Liver (tissue), 9 donors: ENCODE measurements around the gene CHKB. TPM values are rescaled to one million over a fixed set of nuclear protein-coding genes. Genes with fewer than 3 reads are reported as not detected.
A peak's percentile ranks its signal among the peaks of the same experiment; 100 is the strongest.

Source experiments
- DNase-seq: peaks from one replicate; pipeline ENCODE4 v3.0.0-alpha.2; 2017; ENCODE audit warnings: low spot score
- H3K27ac ChIP-seq, 2 donors: one replicate each; pipeline ENCODE4 v1.7.0; 2013; ENCODE audit warnings: inconsistent platforms in 2 of 2, low read length in 2 of 2, control low read depth in 1 of 2, low read depth in 1 of 2, mild to moderate bottlenecking in 1 of 2
- H3K27me3 ChIP-seq, 4 donors: one replicate each; pipeline versions ENCODE4 v1.6.1 to v1.7.0; 2013; ENCODE audit warnings: low read length in 3 of 4, inconsistent platforms in 1 of 4, mild to moderate bottlenecking in 1 of 4, moderate library complexity in 1 of 4; ENCODE audit not compliant: control insufficient read depth in 4 of 4, insufficient read depth in 4 of 4
- H3K36me3 ChIP-seq, 4 donors: one replicate each; pipeline versions ENCODE4 v1.6.1 to v1.7.0; 2013; ENCODE audit warnings: low read length in 3 of 4, mild to moderate bottlenecking in 3 of 4, low read depth in 1 of 4, moderate library complexity in 1 of 4; ENCODE audit not compliant: control insufficient read depth in 4 of 4, insufficient read depth in 3 of 4
- H3K4me1 ChIP-seq, 4 donors: one replicate each; pipeline versions ENCODE4 v1.6.1 to v1.7.0; 2013; ENCODE audit warnings: low read length in 3 of 4, mild to moderate bottlenecking in 3 of 4, moderate library complexity in 1 of 4; ENCODE audit not compliant: control insufficient read depth in 4 of 4, insufficient read depth in 4 of 4
- H3K4me3 ChIP-seq, 3 donors: one replicate each; pipeline versions ENCODE4 v1.6.1 to v1.7.0; 2013; ENCODE audit warnings: low read length in 3 of 3, control low read depth in 1 of 3, low read depth in 1 of 3, mild to moderate bottlenecking in 1 of 3
- H3K9ac ChIP-seq, 2 donors: one replicate each; pipeline ENCODE4 v1.7.0; 2013; ENCODE audit warnings: low read length in 2 of 2, mild to moderate bottlenecking in 2 of 2, moderate library complexity in 2 of 2, control low read depth in 1 of 2, low read depth in 1 of 2
- H3K9me3 ChIP-seq, 4 donors: one replicate each; pipeline versions ENCODE4 v1.6.1 to v1.7.0; 2013; ENCODE audit warnings: low read length in 3 of 4; ENCODE audit not compliant: control insufficient read depth in 4 of 4
- ATF3 ChIP-seq: IDR thresholded peaks from 2 replicates; pipeline ENCODE4 v1.6.1; 2016; ENCODE audit warnings: antibody characterized with exemption
- CTCF ChIP-seq: fragments of 150-350 bp; IDR thresholded peaks from 2 replicates; pipeline ENCODE4 v1.5.1; 2017; ENCODE audit warnings: improper control_type of control experiment, low read depth, low read length; ENCODE audit not compliant: missing input control
- EGR1 ChIP-seq, 2 donors: IDR thresholded peaks; 2 replicates each; pipeline ENCODE4 v1.6.1; 2016 to 2018; ENCODE audit warnings: antibody characterized with exemption in 2 of 2, low read depth in 2 of 2
- FOXA1 ChIP-seq: IDR thresholded peaks from 2 replicates; pipeline ENCODE4 v1.6.1; 2016; ENCODE audit warnings: antibody characterized with exemption
- FOXA2 ChIP-seq: IDR thresholded peaks from 2 replicates; pipeline ENCODE4 v1.6.1; 2016; ENCODE audit warnings: antibody characterized with exemption
- GABPA ChIP-seq, 2 donors: IDR thresholded peaks in 1 of 2; conservative IDR thresholded peaks in 1 of 2; 2 replicates each; pipeline ENCODE4 v1.6.1; 2016; ENCODE audit warnings: antibody characterized with exemption in 2 of 2, mild to moderate bottlenecking in 1 of 2, moderate library complexity in 1 of 2
- HNF4A ChIP-seq, 2 donors: conservative IDR thresholded peaks; 2 replicates each; pipeline ENCODE4 v1.6.1; 2016; ENCODE audit warnings: antibody characterized with exemption in 2 of 2, mild to moderate bottlenecking in 2 of 2
- HNF4G ChIP-seq: IDR thresholded peaks from 2 replicates; pipeline ENCODE4 v1.6.1; 2016; ENCODE audit warnings: antibody characterized with exemption
- JUND ChIP-seq, 2 donors: IDR thresholded peaks; 2 replicates each; pipeline ENCODE4 v1.6.1; 2016; ENCODE audit warnings: antibody characterized with exemption in 2 of 2
- MAX ChIP-seq: IDR thresholded peaks from 2 replicates; pipeline ENCODE4 v1.6.1; 2016; ENCODE audit warnings: antibody characterized with exemption
- NR2F2 ChIP-seq: IDR thresholded peaks from 2 replicates; pipeline ENCODE4 v1.6.1; 2016; ENCODE audit warnings: antibody characterized with exemption
- RAD21 ChIP-seq, 2 donors: IDR thresholded peaks; 2 replicates each; pipeline ENCODE4 v1.6.1; 2016; ENCODE audit warnings: antibody characterized with exemption in 2 of 2, mild to moderate bottlenecking in 2 of 2
- REST ChIP-seq: IDR thresholded peaks from 2 replicates; pipeline ENCODE4 v1.6.1; 2016; ENCODE audit warnings: antibody characterized with exemption, mild to moderate bottlenecking
- RXRA ChIP-seq, 2 donors: IDR thresholded peaks; 2 replicates each; pipeline ENCODE4 v1.6.1; 2017 to 2018; ENCODE audit warnings: antibody characterized with exemption in 2 of 2, mild to moderate bottlenecking in 1 of 2
- SP1 ChIP-seq: IDR thresholded peaks from 2 replicates; pipeline ENCODE4 v1.6.1; 2018; ENCODE audit warnings: antibody characterized with exemption, mild to moderate bottlenecking
- TAF1 ChIP-seq: conservative IDR thresholded peaks from 2 replicates; pipeline ENCODE4 v1.6.1; 2016; ENCODE audit warnings: antibody characterized with exemption, mild to moderate bottlenecking
- YY1 ChIP-seq: IDR thresholded peaks from 2 replicates; pipeline ENCODE4 v1.6.1; 2016; ENCODE audit warnings: antibody characterized with exemption, mild to moderate bottlenecking
- ZBTB33 ChIP-seq: IDR thresholded peaks from 2 replicates; pipeline ENCODE4 v1.6.1; 2016; ENCODE audit warnings: antibody characterized with exemption
- WGBS: extraction: QIAGEN DNeasy Blood & Tissue Kit; methylation state at CpG from one replicate; pipeline ENCODE4 v1.1.7; 2013; 5-methylcytosine and 5-hydroxymethylcytosine counted together
- polyA plus RNA-seq, 2 donors: library from polyadenylated mRNA; stranded (reverse) in 1 of 2; unstranded in 1 of 2; fragments of 200-250 nt in 1 of 2; fragments of >200 nt in 1 of 2; fragmentation: Nextera tagmentation in 1 of 2; extraction: Ambion mirVana in 1 of 2; gene quantifications; one replicate each; pipeline versions ENCODE4 v1.2.1 to v1.2.3, GENCODE V29; 2013 to 2015
- total RNA-seq, 2 donors: library from RNA; depleted of rRNA; stranded (reverse); fragments of >200 nt; gene quantifications; one replicate each; pipeline ENCODE4 v1.2.3, GENCODE V29; 2014
- donor health status: healthy.
- donor health status: healthy.
- donor health status: healthy.
- donor health status: healthy.
- donor health status: healthy.

Gene CHKB
- total RNA-seq (10 to 100 TPM; 18.4 to 24.2 TPM), polyA plus RNA-seq (10 to 100 TPM; 17.9 to 22.9 TPM)

- peaks cover 10 to 23% (median 16%) of the 10 kb centered on the region in 4 donors for H3K4me1 ChIP-seq
- DNase-seq: peak; percentile 95
- WGBS: under 1% methylated on average over 96 of the region's 96 CpGs
- peaks cover 0 to 1% (median 0%) of the 10 kb centered on the region in 4 donors for H3K36me3 ChIP-seq
- H3K9me3 ChIP-seq: no peaks in the 10 kb centered on the region
- TF ChIP-seq SP1: peak; percentile 71
- TF ChIP-seq RXRA (IDR thresholded peaks at IDR 0.05): peak in 1 of 2 donors; percentile 30
- TF ChIP-seq HNF4G: peak; percentile 66
- TF ChIP-seq MAX: no peak
- TF ChIP-seq CTCF: no peak
- peak in 1 of 2 donors; percentile 9 for TF ChIP-seq HNF4A (conservative IDR thresholded peaks at IDR 0.05)
- peak in 1 of 2 donors; percentile 87 for TF ChIP-seq GABPA (IDR thresholded peaks at IDR 0.05 in 1 of 2, conservative IDR thresholded peaks at IDR 0.05 in 1 of 2)
- peak; percentile 63 for TF ChIP-seq NR2F2
- no peak for TF ChIP-seq FOXA1
- TF ChIP-seq YY1: peak; percentile 76
- peak; percentile 13 to 37 for TF ChIP-seq RAD21 (IDR thresholded peaks at IDR 0.05)
- peak; percentile 54 for TF ChIP-seq REST
- no peaks in the 10 kb centered on the region for H3K27me3 ChIP-seq
- H3K27ac ChIP-seq: peak within 1 kb of the TSS; percentile 97 to 99
- peak within 1 kb of the TSS; percentile 74 to 81 (median 74) for H3K4me3 ChIP-seq
- peak within 1 kb of the TSS; percentile 58 to 60 for H3K9ac ChIP-seq
Observed at GRCh38 chr22:50582493-50583293, at the start of gene CHKB. TSS of gene CHKB (minus strand) at chr22:50582849. CDS start at chr22:50582781, 68 bp downstream.

- 78% methylated on average over 5 of the region's 5 CpGs for WGBS
- no peaks in the 10 kb centered on the region for H3K9me3 ChIP-seq
- TF ChIP-seq MAX: no peak
- no peak for TF ChIP-seq ZBTB33
- no peak for TF ChIP-seq SP1
- TF ChIP-seq HNF4G: no peak
- TF ChIP-seq TAF1: no peak
- TF ChIP-seq HNF4A (conservative IDR thresholded peaks at IDR 0.05): no peak
- TF ChIP-seq YY1: no peak
- no peak for TF ChIP-seq CTCF
- no peak for TF ChIP-seq EGR1 (IDR thresholded peaks at IDR 0.05; ENCODE audit: low read depth in 2 of 2)
- TF ChIP-seq ATF3: no peak
- no peak for TF ChIP-seq RXRA (IDR thresholded peaks at IDR 0.05)
- TF ChIP-seq FOXA2: no peak
- TF ChIP-seq GABPA (IDR thresholded peaks at IDR 0.05 in 1 of 2, conservative IDR thresholded peaks at IDR 0.05 in 1 of 2): no peak
- TF ChIP-seq FOXA1: no peak
- no peak for TF ChIP-seq JUND (IDR thresholded peaks at IDR 0.05)
- no peaks in the 10 kb centered on the region for H3K36me3 ChIP-seq
- no peaks in the 10 kb centered on the region for H3K27me3 ChIP-seq
- H3K9ac ChIP-seq: no peak overlapping the region
- H3K27ac ChIP-seq: no peak overlapping the region
- peaks cover 6 to 35% (median 14%) of the 10 kb centered on the region in 4 donors for H3K4me1 ChIP-seq
- DNase-seq: no peak
- H3K4me3 ChIP-seq: no peak overlapping the region
Observed at GRCh38 chr22:50630376-50630775, 47.7 kb upstream of the CHKB start.
